ENCODE results near the gene INSYN2A. TPM values are rescaled to one million over a fixed set of nuclear protein-coding genes. Genes with fewer than 3 reads are reported as not detected.

Gene INSYN2A
- total RNA-seq, 2 donors from 2014 or later: 0.14 to 4.0 TPM

DNA sequence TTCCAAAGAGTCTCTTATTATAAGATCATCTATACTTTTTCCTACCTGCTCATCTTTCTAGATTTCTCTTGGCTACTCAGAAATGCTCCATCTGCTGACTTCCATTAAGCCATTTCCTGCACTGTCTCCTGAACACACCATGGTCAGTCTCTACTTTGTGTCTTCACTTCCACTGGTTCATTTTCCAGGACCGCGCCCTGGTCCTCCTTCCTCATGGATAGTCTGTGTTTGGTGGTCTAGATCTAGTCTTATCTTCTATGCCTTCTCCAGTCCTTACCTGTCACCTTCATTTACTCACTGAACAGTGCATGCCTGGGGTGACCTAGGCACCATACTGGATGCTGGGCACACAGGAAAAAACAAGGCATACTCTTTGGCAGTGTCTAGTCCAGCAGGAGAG, 11.8 kb downstream of the INSYN2A start:
- DNase-seq (ENCODE audit: low spot score): no peak
- no peak overlapping the region for H3K4me3 ChIP-seq
- 98% methylated on average over 2 of the region's 2 CpGs for WGBS

GRCh38 chr10:127182161-127182560, 14.2 kb downstream of the INSYN2A start:
- Histone ChIP-seq H3K4me1 (replicated peaks) (no peaks in the 10 kb centered on the region), H3K9me3 (no peaks in the 10 kb centered on the region), H3K27me3 (replicated peaks; ENCODE audit: insufficient read depth) (no peaks in the 10 kb centered on the region), H3K27ac (no peak overlapping the region), H3K4me3 (no peak overlapping the region), H3K36me3 (no peaks in the 10 kb centered on the region)
- no peak for DNase-seq (ENCODE audit: low spot score)
- intact Hi-C loops (cut with DNase I): no loop called here
- TF ChIP-seq, protein P1, sequence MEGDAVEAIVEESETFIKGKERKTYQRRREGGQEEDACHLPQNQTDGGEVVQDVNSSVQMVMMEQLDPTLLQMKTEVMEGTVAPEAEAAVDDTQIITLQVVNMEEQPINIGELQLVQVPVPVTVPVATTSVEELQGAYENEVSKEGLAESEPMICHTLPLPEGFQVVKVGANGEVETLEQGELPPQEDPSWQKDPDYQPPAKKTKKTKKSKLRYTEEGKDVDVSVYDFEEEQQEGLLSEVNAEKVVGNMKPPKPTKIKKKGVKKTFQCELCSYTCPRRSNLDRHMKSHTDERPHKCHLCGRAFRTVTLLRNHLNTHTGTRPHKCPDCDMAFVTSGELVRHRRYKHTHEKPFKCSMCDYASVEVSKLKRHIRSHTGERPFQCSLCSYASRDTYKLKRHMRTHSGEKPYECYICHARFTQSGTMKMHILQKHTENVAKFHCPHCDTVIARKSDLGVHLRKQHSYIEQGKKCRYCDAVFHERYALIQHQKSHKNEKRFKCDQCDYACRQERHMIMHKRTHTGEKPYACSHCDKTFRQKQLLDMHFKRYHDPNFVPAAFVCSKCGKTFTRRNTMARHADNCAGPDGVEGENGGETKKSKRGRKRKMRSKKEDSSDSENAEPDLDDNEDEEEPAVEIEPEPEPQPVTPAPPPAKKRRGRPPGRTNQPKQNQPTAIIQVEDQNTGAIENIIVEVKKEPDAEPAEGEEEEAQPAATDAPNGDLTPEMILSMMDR (IDR thresholded peaks at IDR 0.05): no peak
- TF ChIP-seq POLR2AphosphoS5 (IDR thresholded peaks at IDR 0.05) (no peak), POLR2A (IDR thresholded peaks at IDR 0.05) (no peak)
- 93% methylated on average over 4 of the region's 4 CpGs for WGBS

More for the DNA sequence above, 11.8 kb downstream of the INSYN2A start:
- no peaks in the 10 kb centered on the region for H3K4me1 ChIP-seq (replicated peaks)
- H3K27me3 ChIP-seq (replicated peaks; ENCODE audit: insufficient read depth): no peaks in the 10 kb centered on the region
- no peaks in the 10 kb centered on the region for H3K9me3 ChIP-seq
- intact Hi-C loops (cut with DNase I): no loop called here
- H3K27ac ChIP-seq: no peak overlapping the region
- no peak for TF ChIP-seq POLR2AphosphoS5 (IDR thresholded peaks at IDR 0.05)
- no peak for TF ChIP-seq POLR2A (IDR thresholded peaks at IDR 0.05)
- TF ChIP-seq, protein P1 (IDR thresholded peaks at IDR 0.05): no peak
- H3K36me3 ChIP-seq: no peaks in the 10 kb centered on the region

DNA sequence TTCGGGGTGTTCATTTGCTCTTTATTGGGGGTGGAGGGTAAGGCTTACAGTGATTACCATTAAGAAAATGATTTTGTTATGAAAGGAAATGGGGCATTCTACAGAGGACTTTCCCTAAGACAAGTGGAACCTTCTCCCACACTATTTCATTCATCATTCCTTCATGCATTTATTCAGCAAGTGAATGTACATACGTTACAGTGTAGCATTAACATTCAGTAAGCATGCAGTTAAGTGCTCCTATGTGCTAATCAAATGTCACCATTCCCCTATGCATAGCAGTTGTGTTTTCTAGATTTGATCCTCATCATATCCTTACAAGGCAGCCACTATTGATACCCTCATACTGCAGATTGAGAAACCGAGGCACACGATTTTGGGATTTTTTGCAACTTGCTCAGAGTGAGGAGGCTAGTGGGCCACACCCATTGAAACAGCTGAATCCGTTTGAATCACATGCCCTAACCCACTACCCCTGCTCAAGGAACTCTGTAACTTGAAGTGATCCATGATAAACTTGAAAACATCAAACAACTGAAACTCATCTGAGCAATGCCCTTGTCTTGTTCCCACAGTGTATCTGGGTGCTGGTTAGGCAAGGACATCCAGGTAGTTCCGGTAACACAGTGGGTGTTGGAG, 16.7 kb downstream of the INSYN2A start:
- TF ChIP-seq POLR2AphosphoS5 (IDR thresholded peaks at IDR 0.05) (no peak), POLR2A (IDR thresholded peaks at IDR 0.05) (no peak)
- TF ChIP-seq, protein P1 (IDR thresholded peaks at IDR 0.05): no peak
- Histone ChIP-seq H3K4me1 (replicated peaks) (no peaks in the 10 kb centered on the region), H3K27me3 (replicated peaks; ENCODE audit: insufficient read depth) (no peaks in the 10 kb centered on the region), H3K36me3 (no peaks in the 10 kb centered on the region), H3K4me3 (no peak overlapping the region), H3K9me3 (no peaks in the 10 kb centered on the region), H3K27ac (no peak overlapping the region)
- intact Hi-C loops (cut with DNase I): no loop called here
- DNase-seq (ENCODE audit: low spot score): no peak
- 97% methylated on average over 6 of the region's 6 CpGs for WGBS

- 86% methylated on average over 16 of the region's 16 CpGs for WGBS
- Histone ChIP-seq H3K27me3 (replicated peaks; ENCODE audit: insufficient read depth) (no peaks in the 10 kb centered on the region), H3K27ac (no peak overlapping the region), H3K9me3 (no peaks in the 10 kb centered on the region), H3K4me1 (replicated peaks) (no peaks in the 10 kb centered on the region), H3K4me3 (no peak overlapping the region), H3K36me3 (no peaks in the 10 kb centered on the region)
- no peak for DNase-seq (ENCODE audit: low spot score)
- intact Hi-C loops (cut with DNase I): no loop called here
- TF ChIP-seq, protein P1 (IDR thresholded peaks at IDR 0.05): no peak
- TF ChIP-seq POLR2AphosphoS5 (IDR thresholded peaks at IDR 0.05): no peak
- no peak for TF ChIP-seq POLR2A (IDR thresholded peaks at IDR 0.05)
These were observed 19.7 kb downstream of the INSYN2A start for GRCh38 chr10:127176649-127177048.
